PC-3 (cell line): ENCODE measurements around the gene FAM53B. TPM values are rescaled to one million over a fixed set of nuclear protein-coding genes. Genes with fewer than 3 reads are reported as not detected.

ENCODE experiments used
- ATAC-seq: fragments of 200-7000 bp; cut with Tn5 transposase; 2 replicates; pipeline ENCODE4 v1.9.1; 2020; ENCODE audit warnings: mild to moderate bottlenecking, moderate library complexity
- BruUV-seq: library from RNA; stranded (reverse); fragments of 400-500 nt; replicated peaks from 2 replicates; lab custom pipeline; 2021; lab: Mats Ljungman, UMichigan
- CTCF ChIA-PET: fragments of 300-600 bp; sonication (Branson Sonifier 250); formaldehyde crosslinking; loops from one replicate; lab custom pipeline; 2022; ENCODE audit warnings: antibody characterized with exemption; lab: Charles Lee
- POLR2A ChIA-PET: fragments of 300-600 bp; sonication (Branson Sonifier 250); formaldehyde crosslinking; loops from one replicate; lab custom pipeline; 2022; ENCODE audit warnings: antibody characterized with exemption; ENCODE audit not compliant: unreplicated experiment; lab: Charles Lee
- DNase-seq: peaks from one replicate; pipeline ENCODE4 v3.0.0-alpha.2; 2015
- H2AFZ ChIP-seq: fragments of 300-600 bp; sonication (generic); 2 replicates; pipeline ENCODE4 v1.6.0; 2016; ENCODE audit warnings: antibody characterized with exemption, low read length
- H3F3A ChIP-seq: fragments of 300-600 bp; sonication (generic); one replicate; pipeline ENCODE4 v1.6.0; 2017; ENCODE audit warnings: antibody characterized with exemption, low read length, control low read depth, mild to moderate bottlenecking; ENCODE audit not compliant: unreplicated experiment
- H3K27ac ChIP-seq: fragments of 300-600 bp; sonication (generic); 2 replicates; pipeline ENCODE4 v1.5.1; 2016; ENCODE audit warnings: mild to moderate bottlenecking, low read length
- H3K27me3 ChIP-seq: fragments of 300-600 bp; sonication (generic); 2 replicates; pipeline ENCODE4 v1.6.1; 2016; ENCODE audit warnings: low read length, mixed read lengths
- H3K36me3 ChIP-seq: fragments of 300-600 bp; sonication (generic); 2 replicates; pipeline ENCODE4 v1.6.1; 2016; ENCODE audit warnings: low read depth, mixed run types, low read length, mixed read lengths
- H3K4me1 ChIP-seq: fragments of 300-600 bp; sonication (generic); 2 replicates; pipeline ENCODE4 v1.5.1; 2016; ENCODE audit warnings: low read length; ENCODE audit not compliant: insufficient read depth
- H3K4me2 ChIP-seq: fragments of 300-600 bp; sonication (generic); 2 replicates; pipeline ENCODE4 v1.6.0; 2016; ENCODE audit warnings: low read length
- H3K4me3 ChIP-seq: fragments of 300-600 bp; sonication (generic); 2 replicates; pipeline ENCODE4 v1.5.1; 2016; ENCODE audit warnings: mild to moderate bottlenecking, low read length, mixed read lengths
- H3K79me2 ChIP-seq: fragments of 300-600 bp; sonication (generic); 2 replicates; pipeline ENCODE4 v1.6.1; 2017; ENCODE audit warnings: low read length, mixed read lengths
- H3K9ac ChIP-seq: fragments of 300-600 bp; sonication (generic); 2 replicates; pipeline ENCODE4 v1.6.0; 2016; ENCODE audit warnings: mild to moderate bottlenecking, low read length
- H3K9me2 ChIP-seq: fragments of 300-600 bp; sonication (generic); replicated peaks from 2 replicates; pipeline ENCODE4 v1.6.1; 2016; ENCODE audit warnings: mixed run types, low read length, mixed read lengths
- H3K9me3 ChIP-seq: fragments of 300-600 bp; sonication (generic); 2 replicates; pipeline ENCODE4 v1.6.1; 2016; ENCODE audit warnings: low read length, mixed read lengths
- H4K20me1 ChIP-seq: fragments of 300-600 bp; sonication (generic); 2 replicates; pipeline ENCODE4 v1.6.1; 2016; ENCODE audit warnings: low read length, mixed read lengths
- CTCF ChIP-seq: fragments of 300-600 bp; sonication (generic); conservative IDR thresholded peaks from 2 replicates; pipeline ENCODE4 v1.5.1; 2017; ENCODE audit warnings: antibody characterized with exemption, low read depth, mild to moderate bottlenecking, low read length
- EZH2 ChIP-seq: fragments of 300-600 bp; sonication (generic); IDR thresholded peaks from one replicate; pipeline ENCODE4 v1.6.1; 2017; ENCODE audit warnings: antibody characterized with exemption, mild to moderate bottlenecking, low read length; ENCODE audit not compliant: unreplicated experiment
- EZH2phosphoT487 ChIP-seq: fragments of 300-600 bp; sonication (generic); IDR thresholded peaks from 2 replicates; pipeline ENCODE4 v1.6.1; 2018; ENCODE audit warnings: mild to moderate bottlenecking, antibody characterized with exemption, low read length, borderline replicate concordance
- intact Hi-C: fragments of 100-400 bp; cut with micrococcal nuclease; formaldehyde crosslinking; loops from 2 replicates; pipeline ENCODE4 v1.9.0; 2023
- total RNA-seq: library from RNA; depleted of rRNA; stranded (reverse); fragments of >200 nt; gene quantifications from 2 replicates; pipeline ENCODE4 v1.2.3, GENCODE V29; 2014

Gene FAM53B
- total RNA-seq, 1 experiment from 2014 or later: 19.4 TPM

GRCh38 chr10:124629415-124629814 lies 114.8 kb downstream of the FAM53B start:
- DNase-seq (no peak), ATAC-seq (no peak)
- H3K9me3 ChIP-seq: no peaks in the 10 kb centered on the region
- no peak overlapping the region for H3K9ac ChIP-seq
- H3K36me3 ChIP-seq: no peaks in the 10 kb centered on the region
- intact Hi-C loops: no loop called here
- H3K79me2 ChIP-seq: no peaks in the 10 kb centered on the region
- H3F3A ChIP-seq: no peaks in the 10 kb centered on the region
- BruUV-seq: no TSS peak
- H3K4me1 ChIP-seq: peaks cover 11% of the 10 kb centered on the region
- H3K4me3 ChIP-seq: no peak overlapping the region
- POLR2A ChIA-PET: interaction anchor here (0.6 kb wide), 1 partner anchor 10 kb away, joined by 6 read pairs; no protein-coding TSS in a partner anchor
- H2AFZ ChIP-seq: no peak overlapping the region
- H3K27ac ChIP-seq: no peak overlapping the region
- H3K27me3 ChIP-seq: no peaks in the 10 kb centered on the region
- H3K9me2 ChIP-seq: no peaks in the 10 kb centered on the region
- TF ChIP-seq CTCF (no peak), EZH2 (no peak), EZH2phosphoT487 (no peak)
- CTCF ChIA-PET: no interaction called here
- no peak overlapping the region for H3K4me2 ChIP-seq
- H4K20me1 ChIP-seq: no peaks in the 10 kb centered on the region

GRCh38 chr10:124628676-124629021 lies 115.5 kb downstream of the FAM53B start:
- no peak overlapping the region for H3K9ac ChIP-seq
- POLR2A ChIA-PET: interaction anchor here (0.6 kb wide), 2 partner anchors 9 to 163 kb away, joined by 4 to 6 read pairs; partner anchors contain the start of gene EEF1AKMT2
- CTCF ChIA-PET: no interaction called here
- H3F3A ChIP-seq: no peaks in the 10 kb centered on the region
- TF ChIP-seq CTCF (no peak), EZH2phosphoT487 (no peak), EZH2 (no peak)
- intact Hi-C loops: no loop called here
- no peak overlapping the region for H3K4me2 ChIP-seq
- H3K27ac ChIP-seq: no peak overlapping the region
- no peak overlapping the region for H3K4me3 ChIP-seq
- H4K20me1 ChIP-seq: no peaks in the 10 kb centered on the region
- H3K4me1 ChIP-seq: peaks cover 11% of the 10 kb centered on the region
- no peak for ATAC-seq
- no peaks in the 10 kb centered on the region for H3K36me3 ChIP-seq
- H2AFZ ChIP-seq: no peak overlapping the region
- no peaks in the 10 kb centered on the region for H3K9me2 ChIP-seq
- no peaks in the 10 kb centered on the region for H3K9me3 ChIP-seq
- BruUV-seq: no TSS peak
- DNase-seq: no peak
- no peaks in the 10 kb centered on the region for H3K27me3 ChIP-seq
- H3K79me2 ChIP-seq: no peaks in the 10 kb centered on the region

GRCh38 chr10:124627866-124628675 lies 116.1 kb downstream of the FAM53B start:
- Histone ChIP-seq H3K27me3 (no peaks in the 10 kb centered on the region), H3K4me2 (no peak overlapping the region), H3F3A (no peaks in the 10 kb centered on the region), H3K9me2 (no peaks in the 10 kb centered on the region), H3K36me3 (no peaks in the 10 kb centered on the region), H4K20me1 (no peaks in the 10 kb centered on the region), H2AFZ (no peak overlapping the region), H3K4me1 (peaks cover 11% of the 10 kb centered on the region), H3K79me2 (no peaks in the 10 kb centered on the region), H3K9ac (no peak overlapping the region), H3K9me3 (no peaks in the 10 kb centered on the region), H3K4me3 (no peak overlapping the region), H3K27ac (no peak overlapping the region)
- intact Hi-C loops: no loop called here
- DNase-seq: no peak
- no peak for ATAC-seq
- ChIA-PET CTCF (no interaction called here), POLR2A (interaction anchor here (0.6 kb wide), 1 partner anchor 163 kb away, joined by 4 read pairs; the partner anchor contains the start of gene EEF1AKMT2)
- BruUV-seq: no TSS peak
- TF ChIP-seq CTCF: no peak
- no peak for TF ChIP-seq EZH2
- no peak for TF ChIP-seq EZH2phosphoT487
